Stomach (tissue), 9 donors: ENCODE measurements around the gene PLG. TPM values are rescaled to one million over a fixed set of nuclear protein-coding genes. Genes with fewer than 3 reads are reported as not detected.

Experiments used
- DNase-seq, 2 donors: peaks; one replicate each; pipeline versions ENCODE4 v3.0.0 to v3.0.0-alpha.2; 2013 to 2019
- H3K27ac ChIP-seq, 5 donors: fragments of 200-600 bp in 4 of 5; sonication (generic) in 4 of 5; one replicate each; pipeline ENCODE4 v1.5.1; 2013 to 2019; ENCODE audit warnings: mild to moderate bottlenecking in 1 of 5, moderate library complexity in 1 of 5
- H3K27me3 ChIP-seq, 3 donors: fragments of 200-600 bp; sonication (generic); one replicate each; pipeline ENCODE4 v1.5.1; 2017 to 2019; ENCODE audit warnings: mixed run types in 1 of 3
- H3K36me3 ChIP-seq, 4 donors: fragments of 200-600 bp; sonication (generic); 1 replicate in 3 of 4; 2 replicates in 1 of 4; pipeline ENCODE4 v1.5.1; 2016 to 2019
- H3K4me1 ChIP-seq, 4 donors: fragments of 200-600 bp; sonication (generic); one replicate each; pipeline ENCODE4 v1.5.1; 2016 to 2019
- H3K4me3 ChIP-seq, 4 donors: fragments of 200-600 bp; sonication (generic) in 3 of 4; one replicate each; pipeline ENCODE4 v1.5.1; 2016 to 2019; ENCODE audit warnings: mild to moderate bottlenecking in 1 of 4
- H3K9me3 ChIP-seq, 4 donors: fragments of 200-600 bp; sonication (generic); one replicate each; pipeline ENCODE4 v1.5.1; 2016 to 2019
- EP300 ChIP-seq: sonication (generic); formaldehyde crosslinking; IDR thresholded peaks from one replicate; pipeline ENCODE4 v1.6.1; 2017; ENCODE audit warnings: antibody characterized with exemption
- POLR2A ChIP-seq, 4 donors: fragments of 450-650 bp; IDR thresholded peaks; one replicate each; pipeline ENCODE4 v1.6.1; 2016; ENCODE audit warnings: antibody characterized with exemption in 4 of 4, control low read depth in 2 of 4, mild to moderate bottlenecking in 1 of 4, moderate library complexity in 1 of 4
- POLR2AphosphoS5 ChIP-seq, 3 donors: sonication (generic); formaldehyde crosslinking; IDR thresholded peaks; one replicate each; pipeline ENCODE4 v1.6.1; 2016; ENCODE audit warnings: antibody characterized with exemption in 3 of 3
- WGBS, 5 donors: extraction: QIAGEN DNeasy Blood & Tissue Kit in 3 of 5; methylation state at CpG; one replicate each; pipeline versions ENCODE4 v1.1.5 to v1.1.7; 2013 to 2018; 5-methylcytosine and 5-hydroxymethylcytosine counted together
- intact Hi-C: fragments of 100-400 bp; cut with DNase I; formaldehyde crosslinking; loops from one replicate; pipeline ENCODE4 v1.15.1; 2023; ENCODE audit warnings: low total_unique reads
- polyA plus RNA-seq, 3 donors: library from polyadenylated mRNA; stranded (reverse); fragments of 200-250 nt; gene quantifications; one replicate each; pipeline ENCODE4 v1.2.3, GENCODE V29; 2013
- total RNA-seq, 5 donors: library from RNA; depleted of rRNA; stranded (reverse); fragments of >200 nt; gene quantifications; one replicate each; pipeline versions ENCODE4 v1.1.0 to v1.2.3, GENCODE V29; 2014 to 2016
- TF ChIP-seq, protein P1 (sequence below), 7 experiments: fragments of 450-650 bp in 4 of 7; fragments of 200-600 bp in 3 of 7; sonication (generic) in 3 of 7; IDR thresholded peaks; one replicate each; pipeline ENCODE4 v1.5.1; 2016 to 2019; ENCODE audit warnings: antibody characterized with exemption in 7 of 7, control low read depth in 2 of 7, mild to moderate bottlenecking in 1 of 7
- donor health status: healthy with polysubstance abuse.
- donor health status: Bipolar disorder and iron deficiency.
- donor health status: healthy.

The PLG gene
- total and polyA plus RNA-seq, 8 donors = 3.3 TPM; not detected in 7

DNA sequence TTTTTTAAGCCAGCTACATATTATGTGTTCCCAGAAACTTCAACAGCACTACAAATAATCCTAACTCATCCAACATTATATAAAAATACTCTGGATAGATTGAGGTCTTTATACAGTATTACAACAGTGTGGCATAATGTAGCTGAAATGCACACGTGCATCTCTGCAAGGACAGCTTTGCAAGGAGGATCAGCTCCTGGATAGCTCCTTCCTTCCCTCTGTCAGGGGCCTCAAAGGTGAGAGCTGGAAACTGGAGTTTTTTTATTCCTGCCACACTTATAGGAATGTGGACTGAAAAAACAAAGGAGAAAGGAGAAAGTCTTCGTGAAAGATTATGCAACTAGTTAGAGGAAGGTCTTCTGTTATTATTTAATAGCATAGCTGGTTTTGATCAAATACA lies 53.1 kb downstream of the PLG start:
- Histone ChIP-seq H3K9me3 (no peaks in the 10 kb centered on the region), H3K4me1 (no peaks in the 10 kb centered on the region), H3K36me3 (no peaks in the 10 kb centered on the region), H3K4me3 (no peak overlapping the region), H3K27ac (no peak overlapping the region), H3K27me3 (peaks cover 0 to 28% (median 4%) of the 10 kb centered on the region in 3 donors)
- DNase-seq = no peak
- TF ChIP-seq, protein P1, sequence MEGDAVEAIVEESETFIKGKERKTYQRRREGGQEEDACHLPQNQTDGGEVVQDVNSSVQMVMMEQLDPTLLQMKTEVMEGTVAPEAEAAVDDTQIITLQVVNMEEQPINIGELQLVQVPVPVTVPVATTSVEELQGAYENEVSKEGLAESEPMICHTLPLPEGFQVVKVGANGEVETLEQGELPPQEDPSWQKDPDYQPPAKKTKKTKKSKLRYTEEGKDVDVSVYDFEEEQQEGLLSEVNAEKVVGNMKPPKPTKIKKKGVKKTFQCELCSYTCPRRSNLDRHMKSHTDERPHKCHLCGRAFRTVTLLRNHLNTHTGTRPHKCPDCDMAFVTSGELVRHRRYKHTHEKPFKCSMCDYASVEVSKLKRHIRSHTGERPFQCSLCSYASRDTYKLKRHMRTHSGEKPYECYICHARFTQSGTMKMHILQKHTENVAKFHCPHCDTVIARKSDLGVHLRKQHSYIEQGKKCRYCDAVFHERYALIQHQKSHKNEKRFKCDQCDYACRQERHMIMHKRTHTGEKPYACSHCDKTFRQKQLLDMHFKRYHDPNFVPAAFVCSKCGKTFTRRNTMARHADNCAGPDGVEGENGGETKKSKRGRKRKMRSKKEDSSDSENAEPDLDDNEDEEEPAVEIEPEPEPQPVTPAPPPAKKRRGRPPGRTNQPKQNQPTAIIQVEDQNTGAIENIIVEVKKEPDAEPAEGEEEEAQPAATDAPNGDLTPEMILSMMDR (IDR thresholded peaks at IDR 0.05) = no peak
- no peak for TF ChIP-seq POLR2AphosphoS5 (IDR thresholded peaks at IDR 0.05)
- TF ChIP-seq POLR2A (IDR thresholded peaks at IDR 0.05) = no peak
- no peak for TF ChIP-seq EP300
- intact Hi-C loops = no loop called here
- 19 to 52% (median 22%) methylated on average over 2 of the region's 2 CpGs for WGBS, 5 donors

DNA sequence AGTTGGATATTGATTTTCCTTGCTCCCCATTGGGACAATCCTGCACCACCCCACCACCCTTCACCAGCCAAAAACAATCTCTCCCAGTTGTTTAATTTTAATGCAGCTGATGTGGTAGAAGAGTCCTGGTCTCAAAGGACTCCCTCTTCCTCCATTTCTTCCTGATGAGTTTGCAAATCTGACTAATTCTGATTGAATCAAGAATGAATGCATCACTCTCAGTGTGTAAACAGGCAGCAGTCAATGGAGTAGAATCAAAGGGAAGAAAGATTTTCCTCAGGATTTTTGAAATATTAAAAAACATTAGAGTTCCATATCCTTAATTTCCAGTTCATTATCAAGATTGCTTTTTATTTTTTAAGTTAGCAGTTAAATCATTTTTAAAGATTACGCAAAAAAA lies 54.0 kb downstream of the PLG start:
- no peak overlapping the region for H3K27ac ChIP-seq
- H3K4me3 ChIP-seq = no peak overlapping the region
- no peak for DNase-seq
- no peaks in the 10 kb centered on the region for H3K9me3 ChIP-seq
- TF ChIP-seq EP300 (no peak), POLR2A (IDR thresholded peaks at IDR 0.05) (no peak), POLR2AphosphoS5 (IDR thresholded peaks at IDR 0.05) (no peak)
- TF ChIP-seq, protein P1 (IDR thresholded peaks at IDR 0.05) = no peak
- no peaks in the 10 kb centered on the region for H3K36me3 ChIP-seq
- H3K27me3 ChIP-seq = peaks cover 0 to 20% (median 4%) of the 10 kb centered on the region in 3 donors
- whole genome bisulfite sequencing, 5 donors = 91 to 98% (median 98%) methylated on average over 1 of the region's 1 CpG
- no peaks in the 10 kb centered on the region for H3K4me1 ChIP-seq
- intact Hi-C loops = no loop called here

DNA sequence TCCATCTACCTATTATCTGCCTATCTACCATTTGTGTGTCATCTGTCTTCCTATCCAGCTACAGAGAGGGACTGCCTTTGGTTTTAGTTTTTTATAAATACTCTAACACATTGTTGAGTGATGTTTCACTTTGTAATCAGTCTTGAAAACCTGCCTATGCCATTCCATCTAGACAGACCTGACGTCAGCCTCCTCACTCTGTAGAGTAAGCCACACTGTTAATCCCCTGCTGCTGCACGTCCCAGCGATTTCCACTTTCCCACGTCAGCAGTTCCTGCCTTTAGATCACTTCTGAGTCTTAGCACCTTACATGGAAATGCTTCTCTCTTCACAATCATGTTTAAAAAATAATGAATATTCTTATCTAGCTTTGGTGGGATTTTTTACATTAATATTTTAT lies 54.8 kb downstream of the PLG start:
- Histone ChIP-seq H3K27ac (no peak overlapping the region), H3K36me3 (no peaks in the 10 kb centered on the region), H3K4me1 (no peaks in the 10 kb centered on the region), H3K9me3 (no peaks in the 10 kb centered on the region), H3K4me3 (no peak overlapping the region), H3K27me3 (peaks cover 0 to 15% (median 4%) of the 10 kb centered on the region in 3 donors)
- TF ChIP-seq POLR2A (IDR thresholded peaks at IDR 0.05) = no peak
- TF ChIP-seq POLR2AphosphoS5 (IDR thresholded peaks at IDR 0.05) = no peak
- TF ChIP-seq, protein P1 (IDR thresholded peaks at IDR 0.05) = no peak
- no peak for TF ChIP-seq EP300
- DNase-seq = no peak
- intact Hi-C loops = no loop called here
- WGBS, 5 donors = 42 to 74% (median 69%) methylated on average over 4 of the region's 4 CpGs

DNA sequence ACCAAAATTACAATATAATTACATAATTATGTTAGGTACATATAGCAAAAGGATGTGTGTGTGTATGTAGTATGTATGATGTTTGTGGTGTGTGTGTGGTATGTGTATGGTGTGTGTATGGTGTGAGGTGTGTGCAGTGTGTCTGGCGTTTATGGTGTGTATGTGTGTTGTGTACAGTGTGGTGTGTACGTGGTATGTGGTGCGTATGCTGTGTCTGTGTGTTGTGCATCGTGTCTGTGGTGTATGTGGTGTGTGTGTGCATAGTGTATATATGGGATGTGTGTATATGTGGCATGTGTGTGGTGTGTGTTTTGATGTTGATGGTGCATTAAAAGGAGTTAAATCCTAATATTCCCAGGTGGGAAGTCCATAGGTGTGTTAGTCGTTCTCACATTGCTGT lies 62.8 kb downstream of the PLG start:
- no peak for DNase-seq
- 88 to 91% (median 89%) methylated on average over 5 of the region's 5 CpGs for WGBS, 5 donors
- intact Hi-C loops = no loop called here
- Histone ChIP-seq H3K9me3 (peaks cover 0 to 8% (median 0%) of the 10 kb centered on the region in 4 donors), H3K4me3 (no peak overlapping the region), H3K27me3 (peaks cover 0 to 9% (median 7%) of the 10 kb centered on the region in 3 donors), H3K27ac (no peak overlapping the region), H3K4me1 (peaks cover 5 to 14% (median 9%) of the 10 kb centered on the region in 4 donors), H3K36me3 (no peaks in the 10 kb centered on the region)
- TF ChIP-seq POLR2AphosphoS5 (IDR thresholded peaks at IDR 0.05) (no peak), POLR2A (IDR thresholded peaks at IDR 0.05) (no peak), EP300 (no peak)
- TF ChIP-seq, protein P1 (IDR thresholded peaks at IDR 0.05) = no peak
